ELF-1 (cell line): Measurements from ENCODE around the gene DYRK3.
"Not testable (repeated sequence)": the region's sequence is repeated elsewhere in the genome, so short reads cannot be mapped to it uniquely, and the experiment has no call there.

Experiments
- DNase-seq: peaks from one replicate; pipeline ENCODE4 v3.0.0-alpha.2; 2016; ENCODE audit warnings: low read depth, low spot score

Gene DYRK3

GRCh38 chr1:206631085-206631509 is 4.2 kb upstream of the DYRK3 start:
- DNase-seq, result peak; percentile 94

GRCh38 chr1:206633708-206634121 is 1.6 kb upstream of the DYRK3 start:
- peak; percentile 9 for DNase-seq

GRCh38 chr1:206634365-206635079 is 814 bp upstream of the DYRK3 start:
- peak; percentile 80 for DNase-seq

- DNase-seq, result no peak
These were observed 626 bp downstream of the DYRK3 start for GRCh38 chr1:206635978-206636345.

- DNase-seq, result no peak
These were observed 1.3 kb downstream of the DYRK3 start for GRCh38 chr1:206636671-206637070.

GRCh38 chr1:206637605-206638004 is 2.3 kb downstream of the DYRK3 start:
- no peak for DNase-seq

GRCh38 chr1:206642074-206642473 is 6.7 kb downstream of the DYRK3 start:
- DNase-seq, result not testable (repeated sequence)

GRCh38 chr1:206643118-206643698 is 7.9 kb downstream of the DYRK3 start:
- no peak for DNase-seq

- no peak for DNase-seq
These were observed 11.2 kb downstream of the DYRK3 start for GRCh38 chr1:206646504-206646903.

GRCh38 chr1:206647224-206647623 is 11.9 kb downstream of the DYRK3 start:
- no peak for DNase-seq

- DNase-seq, result no peak
These were observed 14.1 kb downstream of the DYRK3 start for GRCh38 chr1:206649261-206649921.

GRCh38 chr1:206651014-206651413 is 15.7 kb downstream of the DYRK3 start:
- DNase-seq, result no peak

GRCh38 chr1:206651958-206652890 is 16.9 kb downstream of the DYRK3 start:
- DNase-seq, result no peak

GRCh38 chr1:206653715-206654459 is 18.6 kb downstream of the DYRK3 start:
- DNase-seq, result no peak

GRCh38 chr1:206654828-206655227 is 19.5 kb downstream of the DYRK3 start:
- DNase-seq, result no peak

- DNase-seq, result peak; percentile 18
These were observed 20.1 kb downstream of the DYRK3 start for GRCh38 chr1:206655471-206655882.

GRCh38 chr1:206656936-206657335 is 21.6 kb downstream of the DYRK3 start:
- DNase-seq, result no peak

GRCh38 chr1:206657751-206658150 is 22.4 kb downstream of the DYRK3 start:
- peak; percentile 34 for DNase-seq

GRCh38 chr1:206658264-206658980 is 23.1 kb downstream of the DYRK3 start:
- peak; percentile 98 for DNase-seq

GRCh38 chr1:206658981-206659273 is 23.6 kb downstream of the DYRK3 start:
- DNase-seq, result peak; percentile 44

GRCh38 chr1:206660136-206660535 is 24.8 kb downstream of the DYRK3 start:
- no peak for DNase-seq
